ENCODE results near the gene SMAD3.

DNA sequence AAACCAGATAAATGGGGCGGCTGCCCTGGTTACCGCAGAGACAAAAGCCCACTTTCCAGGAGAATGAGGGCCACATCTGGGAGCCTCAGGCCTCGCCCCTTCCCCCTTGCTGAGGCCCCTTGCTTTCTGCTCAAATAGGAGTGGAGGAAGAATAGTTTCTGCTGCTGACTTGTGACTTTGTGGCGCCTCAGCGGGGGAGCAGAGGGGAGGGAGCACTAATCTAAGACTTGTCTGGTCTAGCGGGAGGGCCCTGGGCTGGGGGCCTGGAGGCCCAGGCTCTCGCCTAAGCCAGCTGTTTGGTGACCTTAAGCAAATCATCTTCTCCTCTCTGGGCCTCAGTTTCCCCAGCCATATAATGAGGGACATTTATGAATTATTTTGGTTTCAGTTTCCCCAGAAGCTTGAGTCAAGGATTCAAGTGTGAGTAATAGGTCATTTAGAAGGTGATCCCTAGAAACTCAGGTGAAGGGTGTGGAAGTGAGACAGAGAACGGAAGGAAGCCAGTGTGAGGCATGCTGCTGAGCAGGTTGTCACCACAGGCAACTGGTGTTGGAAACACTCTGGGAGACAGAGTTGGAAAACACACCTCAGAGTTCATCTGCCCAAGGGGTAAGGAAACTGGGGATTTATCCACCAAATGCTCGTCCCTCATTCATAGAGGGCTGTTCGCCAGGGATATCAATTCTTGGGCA is 25.9 kb upstream of the SMAD3 start:
- TF ChIP-seq EZH2phosphoT487 (IDR thresholded peaks at IDR 0.05; ENCODE audit: insufficient read depth, low read depth) (no peak), EZH2 (IDR thresholded peaks at IDR 0.05; ENCODE audit: insufficient read depth, poor library complexity, severe bottlenecking) (no peak)
